ENCODE results near the gene SPINT2. TPM values are rescaled to one million over a fixed set of nuclear protein-coding genes. Genes with fewer than 3 reads are reported as not detected.
"Not testable (repeated sequence)": the region's sequence is repeated elsewhere in the genome, so short reads cannot be mapped to it uniquely, and the experiment has no call there.

Gene SPINT2
- 10 to 100 TPM; 28.2 to 31.7 TPM for total RNA-seq

GRCh38 chr19:38264486-38265212, at the start of gene SPINT2:
Gene SPINT2 (plus strand): TSS chr19:38264573. CDS start chr19:38264893, 320 bp downstream.
- Mint-ChIP-seq H3K9me3 (peaks cover 1% of the 10 kb centered on the region), H3K27me3 (no peaks in the 10 kb centered on the region), H3K4me1 (peaks cover 32% of the 10 kb centered on the region), H3K4me3 (peak within 1 kb of the TSS; percentile 88), H3K27ac (peak within 1 kb of the TSS; percentile 92), H3K36me3 (peaks cover 2% of the 10 kb centered on the region)
- DNase-seq = peak; percentile 73

GRCh38 chr19:38216785-38217641, 47.4 kb upstream of the SPINT2 start:
- Mint-ChIP-seq H3K4me3 (no peak overlapping the region), H3K27ac (no peak overlapping the region), H3K27me3 (peaks cover 84% of the 10 kb centered on the region), H3K36me3 (peaks cover 5% of the 10 kb centered on the region), H3K4me1 (peaks cover 12% of the 10 kb centered on the region), H3K9me3 (peaks cover 6% of the 10 kb centered on the region)
- DNase-seq = no peak

GRCh38 chr19:38218204-38218603, 46.2 kb upstream of the SPINT2 start:
- Mint-ChIP-seq H3K27me3 (peaks cover 82% of the 10 kb centered on the region), H3K27ac (no peak overlapping the region), H3K36me3 (peaks cover 5% of the 10 kb centered on the region), H3K4me1 (peaks cover 13% of the 10 kb centered on the region), H3K4me3 (no peak overlapping the region), H3K9me3 (peaks cover 6% of the 10 kb centered on the region)
- no peak for DNase-seq

- peaks cover 1% of the 10 kb centered on the region for H3K9me3 Mint-ChIP-seq
- no peak overlapping the region for H3K4me3 Mint-ChIP-seq
- H3K4me1 Mint-ChIP-seq = peaks cover 11% of the 10 kb centered on the region
- H3K36me3 Mint-ChIP-seq = no peaks in the 10 kb centered on the region
- H3K27me3 Mint-ChIP-seq = peaks cover 82% of the 10 kb centered on the region
- DNase-seq = no peak
- no peak overlapping the region for H3K27ac Mint-ChIP-seq
These were observed 45.2 kb upstream of the SPINT2 start for GRCh38 chr19:38219221-38219620.

GRCh38 chr19:38221421-38221820, 43.0 kb upstream of the SPINT2 start:
- Mint-ChIP-seq H3K36me3 (no peaks in the 10 kb centered on the region), H3K4me1 (peaks cover 12% of the 10 kb centered on the region), H3K27me3 (peaks cover 87% of the 10 kb centered on the region), H3K9me3 (no peaks in the 10 kb centered on the region), H3K4me3 (no peak overlapping the region), H3K27ac (no peak overlapping the region)
- no peak for DNase-seq

GRCh38 chr19:38221919-38222830, 42.2 kb upstream of the SPINT2 start:
- Mint-ChIP-seq H3K27me3 (peaks cover 88% of the 10 kb centered on the region), H3K4me1 (peaks cover 12% of the 10 kb centered on the region), H3K36me3 (no peaks in the 10 kb centered on the region)

GRCh38 chr19:38223119-38223523, 41.3 kb upstream of the SPINT2 start:
- DNase-seq = no peak
- no peaks in the 10 kb centered on the region for H3K36me3 Mint-ChIP-seq
- peak overlapping the region; percentile 36 for H3K4me3 Mint-ChIP-seq
- H3K4me1 Mint-ChIP-seq = peaks cover 12% of the 10 kb centered on the region
- no peak overlapping the region for H3K27ac Mint-ChIP-seq
- H3K9me3 Mint-ChIP-seq = no peaks in the 10 kb centered on the region
- peaks cover 92% of the 10 kb centered on the region for H3K27me3 Mint-ChIP-seq

More at GRCh38 chr19:38221919-38222830, 42.2 kb upstream of the SPINT2 start:
- Mint-ChIP-seq H3K9me3 (no peaks in the 10 kb centered on the region), H3K27ac (no peak overlapping the region), H3K4me3 (no peak overlapping the region)
- no peak for DNase-seq

GRCh38 chr19:38223617-38224013, 40.8 kb upstream of the SPINT2 start:
- Mint-ChIP-seq H3K4me3 (peak overlapping the region; percentile 36), H3K27ac (no peak overlapping the region), H3K27me3 (peaks cover 91% of the 10 kb centered on the region), H3K9me3 (no peaks in the 10 kb centered on the region), H3K36me3 (no peaks in the 10 kb centered on the region), H3K4me1 (peaks cover 12% of the 10 kb centered on the region)
- no peak for DNase-seq

GRCh38 chr19:38224014-38224862, 40.1 kb upstream of the SPINT2 start, which contains the start of gene DPF1:
Gene DPF1 (minus strand): TSS chr19:38224222. CDS start chr19:38224142, 80 bp downstream.
- Mint-ChIP-seq H3K9me3 (no peaks in the 10 kb centered on the region), H3K27ac (no peak within 1 kb of the TSS), H3K27me3 (peaks cover 90% of the 10 kb centered on the region), H3K4me3 (peak within 1 kb of the TSS; percentile 78), H3K36me3 (no peaks in the 10 kb centered on the region), H3K4me1 (peaks cover 12% of the 10 kb centered on the region)
- peak; percentile 83 for DNase-seq

GRCh38 chr19:38224863-38225218, 39.5 kb upstream of the SPINT2 start:
- H3K9me3 Mint-ChIP-seq, H3K4me3 Mint-ChIP-seq, H3K27ac Mint-ChIP-seq, H3K36me3 Mint-ChIP-seq, DNase-seq: not testable (repeated sequence)
- Mint-ChIP-seq H3K4me1 (peaks cover 12% of the 10 kb centered on the region), H3K27me3 (peaks cover 87% of the 10 kb centered on the region)

GRCh38 chr19:38227287-38228004, 36.9 kb upstream of the SPINT2 start:
- H3K27ac Mint-ChIP-seq = no peak overlapping the region
- H3K4me1 Mint-ChIP-seq = peaks cover 12% of the 10 kb centered on the region
- DNase-seq = no peak
- no peak overlapping the region for H3K4me3 Mint-ChIP-seq
- peaks cover 89% of the 10 kb centered on the region for H3K27me3 Mint-ChIP-seq
- H3K9me3 Mint-ChIP-seq = no peaks in the 10 kb centered on the region
- no peaks in the 10 kb centered on the region for H3K36me3 Mint-ChIP-seq

GRCh38 chr19:38228005-38228377, 36.4 kb upstream of the SPINT2 start:
- no peak for DNase-seq
- no peak overlapping the region for H3K4me3 Mint-ChIP-seq

More at GRCh38 chr19:38228005-38228377, 36.4 kb upstream of the SPINT2 start:
- Mint-ChIP-seq H3K27ac (no peak overlapping the region), H3K4me1 (peaks cover 9% of the 10 kb centered on the region), H3K36me3 (no peaks in the 10 kb centered on the region), H3K27me3 (peaks cover 89% of the 10 kb centered on the region), H3K9me3 (no peaks in the 10 kb centered on the region)
